HL-60/S4 treated with retinoic acid at 250 ng/mL for 4 days and 3 days (cell line): ENCODE data around the gene AOC2.
"Not testable (repeated sequence)": the region's sequence is repeated elsewhere in the genome, so short reads cannot be mapped to it uniquely, and the experiment has no call there.

Source experiments
- in situ Hi-C: fragments of 300-500 bp; cut with MboI; formaldehyde crosslinking; loops from 2 replicates; pipeline ENCODE4 v1.7.0; 2022; ENCODE audit warnings: low sequenced_read_pairs

Gene AOC2

GRCh38 chr17:42853597-42853967, 9.2 kb downstream of the AOC2 start:
- in situ Hi-C loops = no loop called here

GRCh38 chr17:42853968-42854790, 9.8 kb downstream of the AOC2 start:
- in situ Hi-C loops = no loop called here

GRCh38 chr17:42855048-42855596, 10.7 kb downstream of the AOC2 start:
- in situ Hi-C loops = no loop called here

GRCh38 chr17:42856093-42856492, 11.7 kb downstream of the AOC2 start:
- in situ Hi-C loops = not testable (repeated sequence)

GRCh38 chr17:42856516-42856915, 12.1 kb downstream of the AOC2 start:
- in situ Hi-C loops = not testable (repeated sequence)

GRCh38 chr17:42857389-42857788, 13.0 kb downstream of the AOC2 start:
- in situ Hi-C loops = no loop called here

GRCh38 chr17:42865638-42866094, 21.3 kb downstream of the AOC2 start:
- in situ Hi-C loops = no loop called here

GRCh38 chr17:42866216-42866615, 21.8 kb downstream of the AOC2 start:
- in situ Hi-C loops = no loop called here

- in situ Hi-C loops = no loop called here
Observed at GRCh38 chr17:42866631-42867575, 22.5 kb downstream of the AOC2 start.

- in situ Hi-C loops = not testable (repeated sequence)
Observed at GRCh38 chr17:42867694-42868261, 23.4 kb downstream of the AOC2 start.

- in situ Hi-C loops = no loop called here
Observed at GRCh38 chr17:42868338-42868737, 24.0 kb downstream of the AOC2 start.

GRCh38 chr17:42871647-42872046, 27.3 kb downstream of the AOC2 start:
- in situ Hi-C loops = no loop called here

- in situ Hi-C loops = no loop called here
Observed at GRCh38 chr17:42872251-42872965, 28.0 kb downstream of the AOC2 start.

- in situ Hi-C loops = no loop called here
Observed at GRCh38 chr17:42873315-42873714, 28.9 kb downstream of the AOC2 start.

- in situ Hi-C loops = not testable (repeated sequence)
Observed at GRCh38 chr17:42873932-42874695, 29.7 kb downstream of the AOC2 start.

GRCh38 chr17:42877037-42877436, 32.7 kb downstream of the AOC2 start:
- in situ Hi-C loops = no loop called here

- in situ Hi-C loops = no loop called here
Observed at GRCh38 chr17:42878123-42878880, 33.9 kb downstream of the AOC2 start.

- in situ Hi-C loops = no loop called here
Observed at GRCh38 chr17:42878924-42879595, 34.7 kb downstream of the AOC2 start.
